Endothelial cell of umbilical vein (primary cell): ENCODE data around the gene SMURF1.

Source experiments
- CTCF ChIP-seq, 2 donors: IDR thresholded peaks; 1 replicate in 1 of 2; 2 replicates in 1 of 2; pipeline ENCODE4 v1.5.1; 2011; ENCODE audit warnings: low read length in 2 of 2, mild to moderate bottlenecking in 2 of 2, moderate library complexity in 2 of 2, control low read depth in 1 of 2, inconsistent platforms in 1 of 2, low read depth in 1 of 2; ENCODE audit not compliant: insufficient read depth in 1 of 2; ENCODE audit errors: extremely low read depth in 1 of 2
- EZH2 ChIP-seq: IDR thresholded peaks from 2 replicates; pipeline ENCODE4 v1.6.1; 2012; ENCODE audit warnings: borderline replicate concordance, low read depth, mild to moderate bottlenecking, moderate library complexity, low read length, inconsistent platforms; ENCODE audit not compliant: severe bottlenecking
- FOS ChIP-seq: IDR thresholded peaks from 2 replicates; pipeline ENCODE4 v1.6.1; 2011; ENCODE audit warnings: mild to moderate bottlenecking, low read length, moderate library complexity, borderline replicate concordance; ENCODE audit not compliant: insufficient read depth
- GATA2 ChIP-seq: IDR thresholded peaks from 2 replicates; pipeline ENCODE4 v1.7.0; 2011; ENCODE audit warnings: low read depth, mild to moderate bottlenecking, moderate library complexity, mixed read lengths, low read length; ENCODE audit not compliant: insufficient read length, insufficient read depth
- JUN ChIP-seq: IDR thresholded peaks from 2 replicates; pipeline ENCODE4 v1.6.1; 2011; ENCODE audit warnings: borderline replicate concordance, low read depth; ENCODE audit not compliant: insufficient read length, insufficient read depth
- MAX ChIP-seq: IDR thresholded peaks from 2 replicates; pipeline ENCODE4 v1.6.1; 2011; ENCODE audit not compliant: insufficient read depth, insufficient read length
- MYC ChIP-seq: IDR thresholded peaks from one replicate; pipeline ENCODE4 v1.6.1; 2011; ENCODE audit warnings: mild to moderate bottlenecking, low read depth, low read length
- POLR2A ChIP-seq: IDR thresholded peaks from 2 replicates; pipeline ENCODE4 v1.6.1; 2012; ENCODE audit warnings: low read depth, mild to moderate bottlenecking, control low read depth, low read length
- POLR2AphosphoS5 ChIP-seq: IDR thresholded peaks from 2 replicates; pipeline ENCODE4 v1.6.1; 2012; ENCODE audit warnings: low read depth, mild to moderate bottlenecking, control low read depth, low read length, moderate library complexity; ENCODE audit not compliant: insufficient read depth

GRCh38 chr7:98985406-98985805 is 158.5 kb downstream of the SMURF1 start:
- TF ChIP-seq POLR2A (no peak), CTCF (IDR thresholded peaks at IDR 0.05; ENCODE audit: extremely low read depth in 1 of 2, insufficient read depth in 1 of 2, low read depth in 1 of 2, low read length in 2 of 2) (no peak), MAX (no peak), POLR2AphosphoS5 (no peak), JUN (no peak), EZH2 (no peak), FOS (no peak), MYC (no peak), GATA2 (no peak)
